Immature natural killer cell (primary cell): ENCODE results near the gene CHMP4A. TPM values are rescaled to one million over a fixed set of nuclear protein-coding genes. Genes with fewer than 3 reads are reported as not detected.
A peak's percentile ranks its signal among the peaks of the same experiment; 100 is the strongest.

Experiments used
- DNase-seq, 3 donors: peaks; one replicate each; pipeline ENCODE4 v3.0.0; 2022; ENCODE audit warnings: mixed read lengths in 1 of 3
- H3K27ac Mint-ChIP-seq, 6 donors: one replicate each; pipeline ENCODE4 v1.8.0; 2020; ENCODE audit warnings: mixed read lengths in 6 of 6, mild to moderate bottlenecking in 5 of 6, inconsistent platforms in 4 of 6, moderate library complexity in 3 of 6
- H3K27me3 Mint-ChIP-seq, 3 donors: one replicate each; pipeline ENCODE4 v1.8.0; 2020 to 2021; ENCODE audit warnings: low read depth in 3 of 3, mild to moderate bottlenecking in 3 of 3, mixed read lengths in 3 of 3, moderate library complexity in 3 of 3, inconsistent platforms in 1 of 3
- H3K36me3 Mint-ChIP-seq, 3 donors: one replicate each; pipeline ENCODE4 v1.8.0; 2020; ENCODE audit warnings: mixed read lengths in 3 of 3, inconsistent platforms in 2 of 3, mild to moderate bottlenecking in 2 of 3
- H3K4me1 Mint-ChIP-seq, 2 donors: one replicate each; pipeline ENCODE4 v1.8.0; 2020; ENCODE audit warnings: inconsistent platforms in 2 of 2, mild to moderate bottlenecking in 2 of 2, mixed read lengths in 2 of 2, moderate library complexity in 1 of 2
- H3K4me3 Mint-ChIP-seq, 5 donors: one replicate each; pipeline ENCODE4 v1.8.0; 2020; ENCODE audit warnings: mild to moderate bottlenecking in 5 of 5, mixed read lengths in 5 of 5, inconsistent platforms in 3 of 5, moderate library complexity in 3 of 5
- H3K9me3 Mint-ChIP-seq, 6 donors: one replicate each; pipeline ENCODE4 v1.8.0; 2020; ENCODE audit warnings: mild to moderate bottlenecking in 6 of 6, mixed read lengths in 6 of 6, inconsistent platforms in 4 of 6, moderate library complexity in 3 of 6
- polyA plus RNA-seq, 3 donors: library from polyadenylated mRNA; unstranded; fragments of 300-500 nt; fragmentation: Illumina TruSeq; gene quantifications; one replicate each; pipeline ENCODE4 v1.2.3, GENCODE V29; 2021

The CHMP4A gene
- polyA plus RNA-seq, 3 donors from 2014 or later: 162 to 203 (median 168) TPM

DNA sequence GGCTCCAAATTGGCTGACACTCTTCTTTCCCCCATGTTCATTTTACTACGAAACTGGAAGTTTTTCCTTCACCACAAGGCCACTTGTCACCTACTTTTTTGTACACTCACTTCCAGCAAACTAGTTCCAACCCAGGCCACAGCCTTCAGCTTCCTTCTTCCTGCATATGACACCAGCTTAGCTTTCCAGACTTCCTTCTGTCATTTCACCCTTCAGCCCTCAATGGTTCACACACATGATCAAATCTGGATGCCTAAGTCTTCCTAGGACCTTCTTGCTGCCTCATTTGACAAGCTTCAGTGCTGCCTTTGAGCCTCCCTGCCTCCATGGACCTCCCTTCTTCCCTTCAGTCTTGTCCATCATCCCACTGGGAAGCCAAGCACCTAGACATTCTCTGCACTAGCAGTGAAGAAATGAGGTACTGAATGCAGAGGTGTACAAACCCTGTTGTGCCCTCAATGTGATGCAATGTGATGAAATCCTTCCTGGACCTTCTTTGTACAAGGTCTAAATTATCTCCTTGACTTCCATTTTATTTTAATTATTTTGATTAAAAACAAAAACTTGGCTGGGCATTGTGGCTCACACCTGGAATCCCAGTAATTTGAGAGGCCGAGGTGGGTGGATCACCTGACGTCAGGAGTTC, 45.7 kb downstream of the CHMP4A start:
- H3K9me3 Mint-ChIP-seq: no peaks in the 10 kb centered on the region
- H3K27ac Mint-ChIP-seq: peak overlapping the region in 5 of 6 donors; percentile 19 to 88 (median 66)
- H3K27me3 Mint-ChIP-seq: peaks cover 3 to 19% (median 4%) of the 10 kb centered on the region in 3 donors
- H3K4me3 Mint-ChIP-seq: no peak overlapping the region
- H3K4me1 Mint-ChIP-seq: peaks cover 45 to 53% of the 10 kb centered on the region in 2 donors
- DNase-seq: no peak
- peaks cover 30 to 44% (median 37%) of the 10 kb centered on the region in 3 donors for H3K36me3 Mint-ChIP-seq

DNA sequence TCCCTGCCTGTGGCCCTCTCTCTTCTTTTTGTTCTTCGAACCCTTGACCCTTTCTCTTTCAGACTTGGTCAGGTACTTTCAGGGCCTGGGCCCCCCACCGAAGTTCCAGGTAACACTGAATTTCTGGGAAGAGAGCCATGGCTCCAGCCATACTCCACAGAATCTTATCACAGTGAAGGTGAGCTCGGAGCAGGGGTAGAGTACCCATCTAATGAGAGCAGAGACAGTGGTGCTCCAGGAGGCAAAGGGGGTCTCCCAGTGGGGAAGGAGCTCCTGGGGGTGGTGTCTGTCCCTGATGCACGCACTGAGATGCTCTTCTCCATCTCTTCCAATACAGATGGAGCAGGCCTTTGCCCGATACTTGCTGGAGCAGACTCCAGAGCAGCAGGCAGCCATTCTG, 47.5 kb downstream of the CHMP4A start:
- Mint-ChIP-seq H3K27me3 (peaks cover 5 to 21% (median 6%) of the 10 kb centered on the region in 3 donors), H3K36me3 (peaks cover 36 to 48% (median 42%) of the 10 kb centered on the region in 3 donors), H3K27ac (peak overlapping the region in 3 of 6 donors; percentile 56 to 71 (median 67)), H3K4me3 (no peak overlapping the region), H3K4me1 (peaks cover 49 to 53% of the 10 kb centered on the region in 2 donors), H3K9me3 (no peaks in the 10 kb centered on the region)
- DNase-seq: no peak

DNA sequence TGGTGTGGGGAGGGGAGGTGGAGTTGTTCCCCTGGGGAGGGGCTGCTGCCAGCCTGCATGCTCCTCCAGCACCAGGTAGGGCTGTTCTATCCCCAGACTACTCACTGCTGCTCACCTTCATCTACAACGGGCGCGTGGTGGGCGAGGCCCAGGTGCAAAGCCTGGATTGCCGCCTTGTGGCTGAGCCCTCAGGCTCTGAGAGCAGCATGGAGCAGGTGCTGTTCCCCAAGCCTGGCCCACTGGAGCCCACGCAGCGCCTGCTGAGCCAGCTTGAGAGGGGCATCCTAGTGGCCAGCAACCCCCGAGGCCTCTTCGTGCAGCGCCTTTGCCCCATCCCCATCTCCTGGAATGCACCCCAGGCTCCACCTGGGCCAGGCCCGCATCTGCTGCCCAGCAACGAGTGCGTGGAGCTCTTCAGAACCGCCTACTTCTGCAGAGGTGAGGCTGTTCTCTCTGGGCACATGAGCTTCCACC, 48.7 kb downstream of the CHMP4A start:
- H3K27ac Mint-ChIP-seq: peak overlapping the region in 5 of 6 donors; percentile 40 to 99 (median 67)
- DNase-seq: no peak
- H3K9me3 Mint-ChIP-seq: no peaks in the 10 kb centered on the region
- peaks cover 39 to 46% (median 41%) of the 10 kb centered on the region in 3 donors for H3K36me3 Mint-ChIP-seq
- H3K4me1 Mint-ChIP-seq: peaks cover 52 to 55% of the 10 kb centered on the region in 2 donors
- H3K27me3 Mint-ChIP-seq: peaks cover 6 to 19% (median 7%) of the 10 kb centered on the region in 3 donors
- H3K4me3 Mint-ChIP-seq: peak overlapping the region in 1 of 5 donors; percentile 41

DNA sequence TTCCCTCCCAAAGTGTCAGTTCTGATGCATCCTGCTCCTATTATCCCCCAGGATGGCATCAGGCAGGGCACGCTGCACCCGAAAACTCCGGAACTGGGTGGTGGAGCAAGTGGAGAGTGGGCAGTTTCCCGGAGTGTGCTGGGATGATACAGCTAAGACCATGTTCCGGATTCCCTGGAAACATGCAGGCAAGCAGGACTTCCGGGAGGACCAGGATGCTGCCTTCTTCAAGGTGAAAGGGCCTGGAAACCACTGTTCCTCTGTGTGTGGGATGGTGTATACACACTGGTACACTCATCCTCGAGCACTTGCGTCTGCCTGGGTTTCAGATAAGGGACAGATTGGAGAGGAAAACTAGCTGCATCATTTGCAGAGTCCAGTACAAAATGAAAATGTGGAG, 51.2 kb downstream of the CHMP4A start:
- H3K9me3 Mint-ChIP-seq: no peaks in the 10 kb centered on the region
- H3K4me1 Mint-ChIP-seq: peaks cover 47 to 55% of the 10 kb centered on the region in 2 donors
- peaks cover 6 to 16% (median 7%) of the 10 kb centered on the region in 3 donors for H3K27me3 Mint-ChIP-seq
- H3K27ac Mint-ChIP-seq: peak overlapping the region; percentile 97 to 100 (median 98)
- DNase-seq: no peak
- peak overlapping the region; percentile 98 to 100 (median 98) for H3K4me3 Mint-ChIP-seq
- H3K36me3 Mint-ChIP-seq: peaks cover 28 to 47% (median 29%) of the 10 kb centered on the region in 3 donors

DNA sequence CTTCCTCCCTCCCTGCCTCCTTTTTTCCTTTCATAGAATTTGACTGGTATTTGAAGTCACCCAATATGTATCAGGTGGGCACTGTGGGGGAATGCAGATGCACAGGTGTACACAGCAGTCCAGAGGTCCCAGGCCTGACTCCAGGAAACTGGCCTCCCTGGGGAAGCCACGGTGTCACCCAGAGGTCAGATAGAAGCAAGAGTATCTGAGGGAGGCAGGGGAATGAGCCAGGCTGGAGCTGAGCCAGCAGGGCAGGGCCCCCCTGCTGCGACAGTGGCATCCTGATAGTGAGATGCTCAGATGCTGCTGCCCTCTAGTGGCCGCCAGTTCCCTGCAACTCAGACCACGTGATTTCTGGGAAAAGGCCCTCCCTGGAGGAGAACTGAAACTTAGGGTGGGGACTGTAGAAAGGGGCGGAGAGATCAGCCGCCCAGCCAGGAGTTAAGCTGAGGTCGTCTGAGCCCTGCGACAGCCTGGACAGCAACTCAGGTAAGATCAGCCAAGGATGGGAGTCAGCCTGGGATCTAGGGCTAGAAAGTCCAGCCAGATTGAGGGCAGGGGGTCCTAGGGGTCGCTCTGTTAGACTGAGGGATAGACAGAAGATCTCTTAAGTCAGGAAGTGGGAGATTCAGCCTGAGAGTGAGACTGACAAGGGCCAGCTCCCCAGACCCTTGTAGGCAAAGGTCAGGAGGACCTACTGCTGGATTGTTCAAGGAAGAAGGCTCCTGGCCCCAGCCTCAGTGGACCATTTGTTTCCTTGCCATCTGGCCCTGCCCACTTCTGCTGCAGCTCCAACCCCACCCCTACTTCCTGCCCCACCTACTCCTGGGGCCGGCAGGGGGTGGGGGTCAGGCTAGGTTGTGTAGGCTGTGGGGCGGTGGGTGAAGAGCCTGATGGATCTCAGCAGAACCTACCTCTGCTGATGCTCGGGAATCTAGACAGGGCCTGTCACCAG, 52.2 kb downstream of the CHMP4A start, which contains the start of gene IRF9:
Gene IRF9 (plus strand): TSS at position 416 of the 955 bp plus-strand sequence. CDS start 880 bp downstream, outside the sequence.
- Mint-ChIP-seq H3K27me3 (peaks cover 6 to 14% (median 7%) of the 10 kb centered on the region in 3 donors), H3K4me3 (peak within 1 kb of the TSS; percentile 98 to 100 (median 98)), H3K27ac (peak within 1 kb of the TSS; percentile 97 to 100 (median 98)), H3K36me3 (peaks cover 28 to 43% (median 31%) of the 10 kb centered on the region in 3 donors), H3K4me1 (peaks cover 47 to 55% of the 10 kb centered on the region in 2 donors), H3K9me3 (no peaks in the 10 kb centered on the region)
- peak; percentile 94 to 95 (median 95) for DNase-seq

DNA sequence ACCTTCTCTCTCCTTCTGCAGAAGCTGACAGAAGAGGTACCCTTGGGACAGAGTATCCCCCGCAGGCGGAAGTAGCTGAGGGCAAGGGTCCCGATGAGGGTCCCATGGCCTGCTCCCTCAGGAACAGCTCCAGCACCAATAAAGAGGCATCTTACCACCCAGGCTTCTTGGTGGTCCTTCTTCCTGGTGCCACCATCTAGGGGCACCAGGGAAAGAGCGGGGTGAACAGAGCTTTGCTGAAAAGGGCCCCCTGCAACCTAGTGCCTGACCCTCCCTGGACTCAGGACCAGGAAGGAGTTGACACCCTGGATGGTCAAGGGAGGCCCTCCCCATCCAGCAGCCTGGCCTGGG, 52.8 kb downstream of the CHMP4A start:
- peaks cover 30 to 47% (median 35%) of the 10 kb centered on the region in 3 donors for H3K36me3 Mint-ChIP-seq

DNA sequence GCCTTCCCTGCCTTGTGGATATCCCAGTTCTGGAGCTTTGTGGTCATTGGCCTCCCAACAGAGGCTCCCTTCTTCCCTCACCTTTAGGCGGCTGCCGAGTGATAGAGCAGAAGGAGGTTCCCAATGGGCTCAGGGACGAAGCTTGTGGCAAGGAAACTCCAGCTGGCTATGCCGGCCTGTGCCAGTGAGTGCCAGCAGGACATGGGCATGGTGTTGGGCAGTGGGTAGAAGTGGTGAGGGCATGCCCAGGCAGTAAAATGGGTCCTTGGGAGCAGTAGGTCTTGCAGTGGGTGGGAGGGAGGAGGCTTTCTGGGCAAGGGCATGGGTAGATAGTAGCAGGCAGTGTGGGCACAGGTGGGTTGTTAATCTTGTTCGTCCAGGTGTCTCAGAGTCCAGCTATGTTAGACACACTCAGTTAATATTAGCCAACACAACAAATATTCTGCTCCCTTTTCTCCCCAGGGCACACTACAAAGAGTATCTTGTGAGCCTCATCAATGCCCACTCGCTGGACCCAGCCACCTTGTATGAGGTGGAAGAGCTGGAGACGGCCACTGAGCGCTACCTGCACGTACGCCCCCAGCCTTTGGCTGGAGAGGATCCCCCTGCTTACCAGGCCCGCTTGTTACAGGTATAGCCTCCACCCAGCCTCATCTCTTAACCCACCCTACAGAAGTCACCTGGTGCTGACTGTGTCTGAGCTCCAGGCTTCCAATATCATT, 53.4 kb downstream of the CHMP4A start:
- Mint-ChIP-seq H3K9me3 (no peaks in the 10 kb centered on the region), H3K36me3 (peaks cover 29 to 50% (median 32%) of the 10 kb centered on the region in 3 donors), H3K27me3 (peaks cover 6 to 14% (median 7%) of the 10 kb centered on the region in 3 donors), H3K4me3 (peak overlapping the region in 2 of 5 donors; percentile 28 to 34), H3K4me1 (peaks cover 42 to 45% of the 10 kb centered on the region in 2 donors), H3K27ac (peak overlapping the region; percentile 86 to 100 (median 98))
- no peak for DNase-seq

More for the DNA sequence above, 52.8 kb downstream of the CHMP4A start:
- no peak for DNase-seq
- peaks cover 46 to 50% of the 10 kb centered on the region in 2 donors for H3K4me1 Mint-ChIP-seq
- H3K4me3 Mint-ChIP-seq: peak overlapping the region in 2 of 5 donors; percentile 28 to 34
- peaks cover 6 to 14% (median 7%) of the 10 kb centered on the region in 3 donors for H3K27me3 Mint-ChIP-seq
- H3K27ac Mint-ChIP-seq: peak overlapping the region; percentile 97 to 100 (median 98)
- H3K9me3 Mint-ChIP-seq: no peaks in the 10 kb centered on the region

Other genes starting within 250 kb of the CHMP4A start
- 10 to 100 TPM; 14.7 to 22.1 (median 15.8) TPM for gene DHRS4L2, start 224.6 kb downstream of the CHMP4A start, polyA plus RNA-seq
- under 1 TPM; 0.09 to 0.82 (median 0.32) TPM for gene CARMIL3, start 161.5 kb downstream of the CHMP4A start, polyA plus RNA-seq
- not detected for gene CPNE6, start 141.9 kb downstream of the CHMP4A start, polyA plus RNA-seq
- gene PCK2, start 119.2 kb downstream of the CHMP4A start, polyA plus RNA-seq: 10 to 100 TPM in 2 of 3 donors, 1 to 10 TPM in 1; 8.2 to 13.3 (median 12.0) TPM
- gene DCAF11, start 98.7 kb downstream of the CHMP4A start, polyA plus RNA-seq: 100 to 1,000 TPM in 1 of 3 donors, 10 to 100 TPM in 2; 91.1 to 129 (median 98.2) TPM
- 1 to 10 TPM; 2.8 to 4.1 (median 3.0) TPM for gene NRL, start 98.5 kb downstream of the CHMP4A start, polyA plus RNA-seq
- under 1 TPM; 0.28 to 0.90 (median 0.85) TPM for gene FITM1, start 82.8 kb downstream of the CHMP4A start, polyA plus RNA-seq
- gene PSME1, start 77.3 kb downstream of the CHMP4A start, polyA plus RNA-seq: 1,000 to 10,000 TPM; 1,115 to 1,243 (median 1,240) TPM
- 10 to 100 TPM; 14.2 to 19.0 (median 17.6) TPM for gene EMC9, start 71.9 kb downstream of the CHMP4A start, polyA plus RNA-seq
- gene PSME2, start 66.9 kb downstream of the CHMP4A start, polyA plus RNA-seq: 1,000 to 10,000 TPM in 1 of 3 donors, 100 to 1,000 TPM in 2; 650 to 1,160 (median 776) TPM
- 10 to 100 TPM; 41.5 to 62.9 (median 59.5) TPM for gene RNF31, start 66.0 kb downstream of the CHMP4A start, polyA plus RNA-seq
- 100 to 1,000 TPM in 2 of 3 donors, 10 to 100 TPM in 1; 48.8 to 123 (median 102) TPM for gene IRF9, start 52.2 kb downstream of the CHMP4A start, polyA plus RNA-seq
- 10 to 100 TPM in 1 of 3 donors, 1 to 10 TPM in 2; 1.7 to 15.2 (median 3.8) TPM for gene REC8, start 41.4 kb downstream of the CHMP4A start, polyA plus RNA-seq
- 10 to 100 TPM; 10.1 to 21.0 (median 11.3) TPM for gene IPO4, start 24.7 kb downstream of the CHMP4A start, polyA plus RNA-seq
- gene TM9SF1, start 18.0 kb downstream of the CHMP4A start, polyA plus RNA-seq: 10 to 100 TPM; 31.0 to 60.5 (median 42.4) TPM
- 1 to 10 TPM in 2 of 3 donors, under 1 TPM in 1; 0.38 to 3.0 (median 3.0) TPM for gene TSSK4, start 7.8 kb downstream of the CHMP4A start, polyA plus RNA-seq
- 10 to 100 TPM; 29.2 to 45.5 (median 29.5) TPM for gene MDP1, start 2.6 kb upstream of the CHMP4A start, polyA plus RNA-seq
- gene NEDD8, start 18.9 kb upstream of the CHMP4A start, polyA plus RNA-seq: 100 to 1,000 TPM; 347 to 503 (median 373) TPM
- 100 to 1,000 TPM in 1 of 3 donors, 10 to 100 TPM in 2; 89.3 to 134 (median 96.0) TPM for gene GMPR2, start 19.4 kb upstream of the CHMP4A start, polyA plus RNA-seq
- 100 to 1,000 TPM; 248 to 289 (median 249) TPM for gene TINF2, start 29.1 kb upstream of the CHMP4A start, polyA plus RNA-seq
- under 1 TPM in 1 of 3 donors, not detected in 2; 0.41 TPM for gene TGM1, start 49.7 kb upstream of the CHMP4A start, polyA plus RNA-seq
- 10 to 100 TPM; 23.3 to 52.0 (median 38.6) TPM for gene RABGGTA, start 58.1 kb upstream of the CHMP4A start, polyA plus RNA-seq
- 10 to 100 TPM; 31.4 to 35.9 (median 31.7) TPM for gene DHRS1, start 86.3 kb upstream of the CHMP4A start, polyA plus RNA-seq
- gene NOP9, start 86.4 kb upstream of the CHMP4A start, polyA plus RNA-seq: 1 to 10 TPM in 2 of 3 donors, not detected in 1; 1.4 to 2.4 TPM
- gene CIDEB, start 94.5 kb upstream of the CHMP4A start, polyA plus RNA-seq: 10 to 100 TPM; 31.6 to 81.9 (median 52.1) TPM
- gene LTB4R2, start 96.7 kb upstream of the CHMP4A start, polyA plus RNA-seq: 1 to 10 TPM; 2.1 to 4.9 (median 3.9) TPM
- 10 to 100 TPM; 12.4 to 13.7 (median 12.7) TPM for gene LTB4R, start 98.0 kb upstream of the CHMP4A start, polyA plus RNA-seq
- under 1 TPM in 2 of 3 donors, not detected in 1; 0.31 to 0.52 TPM for gene ADCY4, start 121.6 kb upstream of the CHMP4A start, polyA plus RNA-seq
- 10 to 100 TPM; 13.5 to 21.4 (median 16.0) TPM for gene RIPK3, start 126.5 kb upstream of the CHMP4A start, polyA plus RNA-seq
- gene NFATC4, start 154.7 kb upstream of the CHMP4A start, polyA plus RNA-seq: not detected
- gene NYNRIN, start 185.5 kb upstream of the CHMP4A start, polyA plus RNA-seq: under 1 TPM in 2 of 3 donors, not detected in 1; 0.18 TPM
- gene CBLN3, start 216.2 kb upstream of the CHMP4A start, polyA plus RNA-seq: not detected
- gene KHNYN, start 216.5 kb upstream of the CHMP4A start, polyA plus RNA-seq: 10 to 100 TPM; 12.5 to 28.0 (median 25.6) TPM
- gene SDR39U1, start 229.3 kb upstream of the CHMP4A start, polyA plus RNA-seq: 10 to 100 TPM; 62.2 to 91.2 (median 82.6) TPM